GM12873 (cell line): ENCODE data around the gene ACOT8.

Experiments
- CTCF ChIP-seq: IDR thresholded peaks from 2 replicates; pipeline ENCODE4 v1.5.1; 2012; ENCODE audit warnings: low read depth, mild to moderate bottlenecking, moderate library complexity, low read length, control low read depth; ENCODE audit not compliant: insufficient read depth; ENCODE audit errors: missing control alignments

The ACOT8 gene

GRCh38 chr20:45845452-45845851 is 11.7 kb downstream of the ACOT8 start:
- TF ChIP-seq CTCF: no peak

GRCh38 chr20:45843506-45843905 is 13.7 kb downstream of the ACOT8 start:
- no peak for TF ChIP-seq CTCF

DNA sequence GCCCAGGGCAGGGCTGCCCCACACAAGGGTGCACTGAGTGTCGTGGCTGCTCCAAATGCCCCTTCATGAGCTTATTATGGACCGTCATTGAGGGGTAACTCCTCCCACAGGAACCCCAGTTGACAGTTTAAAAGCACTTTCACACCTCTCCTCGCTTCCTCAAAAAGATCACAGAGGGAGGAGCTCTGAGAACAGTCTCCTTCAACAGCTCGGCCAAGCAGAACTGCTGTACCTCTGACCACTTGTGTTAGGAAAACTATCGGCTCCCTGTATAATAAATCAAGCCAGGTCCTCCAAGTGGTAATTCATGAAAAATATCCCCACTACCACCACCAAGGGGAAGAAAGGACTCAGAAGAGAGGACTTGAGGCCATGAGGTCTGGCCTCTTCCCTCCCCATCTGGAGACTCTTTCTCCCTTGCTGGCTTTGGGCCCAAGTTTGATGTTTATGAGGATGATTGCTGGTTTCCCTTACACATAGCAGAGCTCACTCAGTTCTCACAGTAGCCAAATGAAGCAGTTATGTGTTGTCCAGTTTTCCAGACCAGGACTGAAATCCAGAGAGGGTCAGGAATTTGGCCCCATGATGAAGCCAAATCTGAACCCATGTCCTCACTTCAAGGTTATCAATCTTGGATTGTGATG is 14.9 kb downstream of the ACOT8 start:
- no peak for TF ChIP-seq CTCF

DNA sequence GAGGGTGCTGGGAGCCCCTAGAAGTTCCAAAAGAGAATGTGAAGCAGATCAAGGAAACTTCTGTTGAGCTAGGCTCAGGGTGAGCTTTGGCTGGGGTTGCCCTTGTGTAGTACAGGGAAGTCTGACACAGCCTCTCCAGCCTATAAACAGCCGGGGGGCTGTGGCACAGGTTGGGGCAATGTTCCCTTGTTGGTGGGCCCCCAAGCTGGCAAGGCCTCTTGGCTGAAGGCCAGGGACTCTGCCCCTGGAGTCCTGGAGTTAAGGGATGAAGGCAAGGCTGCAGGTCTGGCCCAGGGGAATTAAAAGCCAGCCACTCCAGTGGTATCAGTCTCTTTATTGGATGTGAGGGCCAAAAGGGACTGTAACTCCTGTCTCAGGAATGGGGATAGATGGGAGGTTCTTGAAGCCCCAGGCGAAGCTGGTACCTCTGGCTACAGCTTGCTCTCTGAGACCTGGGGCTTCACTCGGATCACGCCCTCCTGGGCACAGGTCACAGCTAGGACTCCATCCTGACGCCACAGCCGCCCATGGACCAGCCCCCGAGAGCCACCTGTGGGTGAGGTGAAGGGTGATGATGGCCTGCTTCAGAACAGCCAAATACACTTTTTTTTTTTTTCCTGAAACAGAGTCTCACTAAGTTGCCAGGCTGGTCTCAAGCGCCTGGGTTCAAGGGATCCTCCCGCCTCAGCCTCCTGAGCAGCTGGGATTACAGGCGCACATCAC is 15.6 kb downstream of the ACOT8 start:
- TF ChIP-seq CTCF: no peak

- TF ChIP-seq CTCF: no peak
Observed at GRCh38 chr20:45840700-45841198, 16.4 kb downstream of the ACOT8 start.

DNA sequence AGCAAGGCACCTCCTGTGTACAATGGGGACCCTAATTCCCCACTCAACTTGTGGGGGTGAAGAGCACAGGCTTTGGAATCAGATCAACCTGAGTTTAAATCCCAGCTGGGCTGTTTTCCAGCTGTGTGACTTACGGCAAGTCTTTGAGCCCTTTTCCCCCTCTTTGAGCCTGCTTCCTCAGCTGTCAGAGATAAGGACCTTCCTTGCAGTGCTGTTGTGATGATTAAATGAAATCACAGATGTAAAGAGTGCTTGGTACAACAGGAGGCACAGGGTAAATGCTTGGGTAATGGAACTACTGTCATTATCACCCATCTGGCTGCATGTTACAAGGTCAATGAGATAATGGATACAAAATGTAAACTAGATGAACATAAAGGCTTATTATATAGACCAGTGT is 20.4 kb downstream of the ACOT8 start:
- no peak for TF ChIP-seq CTCF

DNA sequence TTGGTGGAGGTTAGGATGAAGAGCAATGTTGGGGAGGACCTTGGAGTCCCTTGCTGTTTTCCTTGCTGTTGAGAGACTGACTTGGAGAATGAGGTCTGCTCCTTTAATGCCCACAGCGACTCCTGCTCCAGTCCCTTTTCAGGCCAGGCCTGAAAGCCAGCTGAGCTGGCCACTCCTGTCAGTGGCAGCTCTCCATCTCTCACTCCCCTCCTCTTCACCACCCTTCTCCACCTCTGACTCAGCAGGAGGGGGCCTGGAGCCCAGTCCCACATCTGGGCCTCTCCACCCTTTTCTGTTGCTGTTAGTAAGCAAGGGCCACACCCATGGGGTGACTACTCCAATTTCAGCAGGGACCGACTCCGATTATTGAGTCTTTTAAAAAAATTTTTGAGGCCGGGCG is 21.4 kb downstream of the ACOT8 start:
- no peak for TF ChIP-seq CTCF
